Panc1 (cell line): ENCODE data around the gene AHSG. TPM values are rescaled to one million over a fixed set of nuclear protein-coding genes. Genes with fewer than 3 reads are reported as not detected.

ENCODE experiments used
- ATAC-seq: fragments of 200-7000 bp; cut with Tn5 transposase; 2 replicates; pipeline ENCODE4 v1.9.1; 2020; ENCODE audit warnings: mild to moderate bottlenecking, moderate library complexity
- BruUV-seq: library from RNA; stranded (reverse); fragments of 400-500 nt; replicated peaks from 2 replicates; lab custom pipeline; 2021; lab: Mats Ljungman, UMichigan
- CTCF ChIA-PET: fragments of 300-600 bp; sonication (Branson Sonifier 250); formaldehyde crosslinking; loops from one replicate; lab custom pipeline; 2022; ENCODE audit warnings: antibody characterized with exemption; lab: Charles Lee
- POLR2A ChIA-PET: fragments of 300-600 bp; sonication (Branson Sonifier 250); formaldehyde crosslinking; loops from one replicate; lab custom pipeline; 2022; ENCODE audit warnings: antibody characterized with exemption; lab: Charles Lee
- DNase-seq: peaks from one replicate; pipeline ENCODE4 v3.0.0-alpha.2; 2010; ENCODE audit warnings: low read depth, low spot score
- H3K27ac ChIP-seq: 2 replicates; pipeline ENCODE4 v1.5.1; 2011; ENCODE audit warnings: mild to moderate bottlenecking, low read length, inconsistent platforms
- H3K27me3 ChIP-seq: fragments of 200-500 bp; sonication (Bioruptor generic); 2 replicates; pipeline ENCODE4 v1.6.0; 2014; ENCODE audit warnings: low read length, inconsistent platforms; ENCODE audit not compliant: control insufficient read depth, insufficient read depth
- H3K36me3 ChIP-seq: fragments of 200-500 bp; sonication (Bioruptor generic); 2 replicates; pipeline ENCODE4 v1.5.1; 2014; ENCODE audit warnings: inconsistent platforms, mild to moderate bottlenecking, low read length, moderate library complexity; ENCODE audit not compliant: control insufficient read depth, insufficient read depth
- H3K4me1 ChIP-seq: 2 replicates; pipeline ENCODE4 v1.5.1; 2011; ENCODE audit warnings: inconsistent platforms, mild to moderate bottlenecking, low read length, moderate library complexity; ENCODE audit not compliant: control insufficient read depth, insufficient read depth
- H3K4me3 ChIP-seq, 2 experiments: 2 replicates each; pipeline ENCODE4 v1.5.1; 2011 to 2012; ENCODE audit warnings: low read depth in 2 of 2, low read length in 2 of 2, mild to moderate bottlenecking in 2 of 2, inconsistent platforms in 1 of 2, moderate library complexity in 1 of 2
- H3K9me3 ChIP-seq: fragments of 200-500 bp; sonication (Bioruptor generic); 2 replicates; pipeline ENCODE4 v1.5.1; 2014; ENCODE audit warnings: low read depth, mild to moderate bottlenecking, inconsistent platforms, low read length, moderate library complexity; ENCODE audit not compliant: control insufficient read depth, insufficient read depth
- POLR2AphosphoS5 ChIP-seq: IDR thresholded peaks from 2 replicates; pipeline ENCODE4 v1.6.1; 2012; ENCODE audit warnings: mild to moderate bottlenecking, low read depth, low read length, moderate library complexity
- SIN3A ChIP-seq: IDR thresholded peaks from 2 replicates; pipeline ENCODE4 v1.6.1; 2012; ENCODE audit warnings: low read depth, mild to moderate bottlenecking, low read length, moderate library complexity, borderline replicate concordance; ENCODE audit not compliant: insufficient read depth
- in situ Hi-C: cut with HindIII; loops from 2 replicates; pipeline ENCODE4 v1.10.0; 2016; ENCODE audit warnings: low sequenced_read_pairs, low pct_unique_long_range_greater_than_20kb
- intact Hi-C: fragments of 100-400 bp; cut with micrococcal nuclease; formaldehyde crosslinking; loops from one replicate; pipeline ENCODE4 v1.10.0; 2022; ENCODE audit not compliant: unreplicated experiment
- total RNA-seq: library from RNA; stranded (reverse); gene quantifications from one replicate; pipeline ENCODE4 v1.2.1, GENCODE V29; 2021; ENCODE audit not compliant: unreplicated experiment
- TF ChIP-seq, protein P1 (sequence below): fragments of 450-650 bp; IDR thresholded peaks from 2 replicates; pipeline ENCODE4 v1.5.1; 2017; ENCODE audit warnings: mild to moderate bottlenecking
- TF ChIP-seq, protein P2 (sequence below), 2 experiments: IDR thresholded peaks; 2 replicates each; pipeline ENCODE4 v1.6.1; 2011 to 2012; ENCODE audit warnings: low read depth in 2 of 2, control low read depth in 1 of 2, low read length in 1 of 2, mild to moderate bottlenecking in 1 of 2, moderate library complexity in 1 of 2; ENCODE audit not compliant: insufficient read depth in 1 of 2

AHSG gene
- total RNA-seq, 1 experiment from 2014 or later = 0.85 TPM

- intact Hi-C loops = loop anchor here (2.0 kb wide), 1 partner anchor 136 kb away; no protein-coding TSS in a partner anchor
- peak; percentile 98 for ATAC-seq
- Histone ChIP-seq H3K4me1 (0 out of 2 replicates have a peak, but pooled peaks cover 6% of the 10 kb centered on the region), H3K27me3 (peaks cover 12% of the 10 kb centered on the region), H3K4me3 (peak overlapping the region; percentile 6 to 43), H3K36me3 (no peaks in the 10 kb centered on the region), H3K9me3 (no peaks in the 10 kb centered on the region), H3K27ac (no peak overlapping the region)
- no TSS peak for BruUV-seq
- ChIA-PET POLR2A (interaction anchor here (0.5 to 1.2 kb wide), 2 partner anchors 47 to 132 kb away, joined by 3 read pairs; partner anchors contain the start of gene DNAJB11), CTCF (interaction anchor here (0.5 to 2.3 kb wide), 18 partner anchors 9 to 674 kb away, joined by 3 to 6 read pairs (median 4); partner anchors contain the start of genes DNAJB11 and RPL39L)
- in situ Hi-C loops = no loop called here
- TF ChIP-seq POLR2AphosphoS5 (no peak), SIN3A (no peak)
- TF ChIP-seq, protein P1, sequence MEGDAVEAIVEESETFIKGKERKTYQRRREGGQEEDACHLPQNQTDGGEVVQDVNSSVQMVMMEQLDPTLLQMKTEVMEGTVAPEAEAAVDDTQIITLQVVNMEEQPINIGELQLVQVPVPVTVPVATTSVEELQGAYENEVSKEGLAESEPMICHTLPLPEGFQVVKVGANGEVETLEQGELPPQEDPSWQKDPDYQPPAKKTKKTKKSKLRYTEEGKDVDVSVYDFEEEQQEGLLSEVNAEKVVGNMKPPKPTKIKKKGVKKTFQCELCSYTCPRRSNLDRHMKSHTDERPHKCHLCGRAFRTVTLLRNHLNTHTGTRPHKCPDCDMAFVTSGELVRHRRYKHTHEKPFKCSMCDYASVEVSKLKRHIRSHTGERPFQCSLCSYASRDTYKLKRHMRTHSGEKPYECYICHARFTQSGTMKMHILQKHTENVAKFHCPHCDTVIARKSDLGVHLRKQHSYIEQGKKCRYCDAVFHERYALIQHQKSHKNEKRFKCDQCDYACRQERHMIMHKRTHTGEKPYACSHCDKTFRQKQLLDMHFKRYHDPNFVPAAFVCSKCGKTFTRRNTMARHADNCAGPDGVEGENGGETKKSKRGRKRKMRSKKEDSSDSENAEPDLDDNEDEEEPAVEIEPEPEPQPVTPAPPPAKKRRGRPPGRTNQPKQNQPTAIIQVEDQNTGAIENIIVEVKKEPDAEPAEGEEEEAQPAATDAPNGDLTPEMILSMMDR = peak; percentile 99
- TF ChIP-seq, protein P2, sequence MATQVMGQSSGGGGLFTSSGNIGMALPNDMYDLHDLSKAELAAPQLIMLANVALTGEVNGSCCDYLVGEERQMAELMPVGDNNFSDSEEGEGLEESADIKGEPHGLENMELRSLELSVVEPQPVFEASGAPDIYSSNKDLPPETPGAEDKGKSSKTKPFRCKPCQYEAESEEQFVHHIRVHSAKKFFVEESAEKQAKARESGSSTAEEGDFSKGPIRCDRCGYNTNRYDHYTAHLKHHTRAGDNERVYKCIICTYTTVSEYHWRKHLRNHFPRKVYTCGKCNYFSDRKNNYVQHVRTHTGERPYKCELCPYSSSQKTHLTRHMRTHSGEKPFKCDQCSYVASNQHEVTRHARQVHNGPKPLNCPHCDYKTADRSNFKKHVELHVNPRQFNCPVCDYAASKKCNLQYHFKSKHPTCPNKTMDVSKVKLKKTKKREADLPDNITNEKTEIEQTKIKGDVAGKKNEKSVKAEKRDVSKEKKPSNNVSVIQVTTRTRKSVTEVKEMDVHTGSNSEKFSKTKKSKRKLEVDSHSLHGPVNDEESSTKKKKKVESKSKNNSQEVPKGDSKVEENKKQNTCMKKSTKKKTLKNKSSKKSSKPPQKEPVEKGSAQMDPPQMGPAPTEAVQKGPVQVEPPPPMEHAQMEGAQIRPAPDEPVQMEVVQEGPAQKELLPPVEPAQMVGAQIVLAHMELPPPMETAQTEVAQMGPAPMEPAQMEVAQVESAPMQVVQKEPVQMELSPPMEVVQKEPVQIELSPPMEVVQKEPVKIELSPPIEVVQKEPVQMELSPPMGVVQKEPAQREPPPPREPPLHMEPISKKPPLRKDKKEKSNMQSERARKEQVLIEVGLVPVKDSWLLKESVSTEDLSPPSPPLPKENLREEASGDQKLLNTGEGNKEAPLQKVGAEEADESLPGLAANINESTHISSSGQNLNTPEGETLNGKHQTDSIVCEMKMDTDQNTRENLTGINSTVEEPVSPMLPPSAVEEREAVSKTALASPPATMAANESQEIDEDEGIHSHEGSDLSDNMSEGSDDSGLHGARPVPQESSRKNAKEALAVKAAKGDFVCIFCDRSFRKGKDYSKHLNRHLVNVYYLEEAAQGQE (IDR thresholded peaks at IDR 0.05; ENCODE audit: insufficient read depth in 1 of 2, low read depth in 2 of 2, low read length in 1 of 2) = peak in 1 of 2 experiments; percentile 57; a peak in 1 of 4 replicates
- peak; percentile 78 for DNase-seq
These were observed 4.4 kb downstream of the AHSG start for GRCh38 chr3:186617036-186617946.

DNA sequence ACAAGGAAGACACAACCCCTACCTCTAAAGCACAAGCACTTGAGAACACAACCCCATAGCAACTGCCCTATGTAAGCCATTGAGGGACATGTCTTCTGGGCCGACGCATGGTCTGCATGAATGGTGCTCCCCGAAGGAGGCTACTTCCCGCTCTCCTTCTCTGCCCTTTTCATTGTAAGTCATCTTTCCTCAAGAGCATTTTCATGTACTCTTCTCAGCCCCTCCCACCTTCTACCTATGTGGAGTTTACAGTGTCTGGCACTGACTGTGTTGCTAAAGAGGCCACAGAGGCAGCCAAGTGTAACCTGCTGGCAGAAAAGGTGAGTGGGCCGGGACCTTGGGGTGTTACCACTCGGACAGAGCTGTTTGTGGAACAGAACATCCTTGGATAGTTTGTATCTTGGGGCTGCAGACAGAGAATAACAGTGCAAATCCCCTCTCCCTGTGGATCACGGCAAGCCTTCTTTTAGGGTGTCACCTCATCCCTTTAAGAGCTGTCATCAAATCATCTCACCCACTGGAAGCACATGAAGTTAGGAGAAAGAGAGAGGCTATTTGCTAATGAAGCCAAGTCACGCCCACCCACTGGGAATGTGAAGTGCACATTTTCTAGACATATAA is 5.6 kb downstream of the AHSG start:
- Histone ChIP-seq H3K9me3 (no peaks in the 10 kb centered on the region), H3K4me3 (no peak overlapping the region), H3K4me1 (0 out of 2 replicates have a peak, but pooled peaks cover 6% of the 10 kb centered on the region), H3K27me3 (peaks cover 16% of the 10 kb centered on the region), H3K36me3 (no peaks in the 10 kb centered on the region), H3K27ac (no peak overlapping the region)
- DNase-seq (no peak), ATAC-seq (no peak)
- in situ Hi-C loops = no loop called here
- ChIA-PET POLR2A (no interaction called here), CTCF (interaction anchor here (0.6 to 0.7 kb wide), 2 partner anchors 113 to 340 kb away, joined by 3 read pairs; no protein-coding TSS in a partner anchor)
- no TSS peak for BruUV-seq
- intact Hi-C loops = no loop called here
- no peak for TF ChIP-seq POLR2AphosphoS5
